Type B pancreatic cell (in vitro differentiated cells): ENCODE data around the gene DUSP9. TPM values are rescaled to one million over a fixed set of nuclear protein-coding genes. Genes with fewer than 3 reads are reported as not detected.

Source experiments
- DNase-seq: peaks from one replicate; pipeline ENCODE4 v3.0.0; 2021; ENCODE audit warnings: mixed read lengths; ENCODE audit not compliant: unreplicated experiment; ENCODE audit errors: extremely low spot score
- H3K27ac Mint-ChIP-seq: 2 replicates; pipeline ENCODE4 v1.8.0; 2021; ENCODE audit warnings: mild to moderate bottlenecking, mixed read lengths
- H3K27me3 Mint-ChIP-seq: 2 replicates; pipeline ENCODE4 v1.8.0; 2021; ENCODE audit warnings: mixed read lengths
- H3K36me3 Mint-ChIP-seq: 2 replicates; pipeline ENCODE4 v1.8.0; 2021; ENCODE audit warnings: mixed read lengths
- H3K4me1 Mint-ChIP-seq: one replicate; pipeline ENCODE4 v1.8.0; 2021; ENCODE audit warnings: mixed read lengths; ENCODE audit not compliant: unreplicated experiment
- H3K4me3 Mint-ChIP-seq: 2 replicates; pipeline ENCODE4 v1.8.0; 2021; ENCODE audit warnings: mild to moderate bottlenecking, mixed read lengths
- H3K9me3 Mint-ChIP-seq: 2 replicates; pipeline ENCODE4 v1.8.0; 2021; ENCODE audit warnings: mixed read lengths
- CTCF ChIP-seq: fragments of 200-600 bp; sonication (generic); conservative IDR thresholded peaks from 2 replicates; pipeline ENCODE4 v1.5.0; 2021; ENCODE audit warnings: antibody characterized with exemption, mild to moderate bottlenecking
- total RNA-seq: library from RNA; stranded (reverse); gene quantifications from 2 replicates; pipeline ENCODE4 v1.2.1, GENCODE V29; 2021; ENCODE audit warnings: low replicate concordance

DUSP9 gene
- total RNA-seq, 1 donor from 2014 or later: 9.5 TPM

GRCh38 chrX:153612413-153612812 lies 34.6 kb upstream of the DUSP9 start:
- Mint-ChIP-seq H3K4me3 (no peak overlapping the region), H3K27ac (no peak overlapping the region), H3K4me1 (no peaks in the 10 kb centered on the region), H3K36me3 (no peaks in the 10 kb centered on the region), H3K9me3 (no peaks in the 10 kb centered on the region), H3K27me3 (peaks cover 37% of the 10 kb centered on the region)
- DNase-seq: no peak
- TF ChIP-seq CTCF: no peak

- Mint-ChIP-seq H3K9me3 (no peaks in the 10 kb centered on the region), H3K4me1 (no peaks in the 10 kb centered on the region), H3K36me3 (no peaks in the 10 kb centered on the region), H3K4me3 (no peak overlapping the region), H3K27ac (no peak overlapping the region), H3K27me3 (peaks cover 46% of the 10 kb centered on the region)
- TF ChIP-seq CTCF: no peak
- DNase-seq: no peak
These were observed 32.2 kb upstream of the DUSP9 start for GRCh38 chrX:153614818-153615217.

GRCh38 chrX:153620576-153620975 lies 26.4 kb upstream of the DUSP9 start:
- no peak for DNase-seq
- peaks cover 28% of the 10 kb centered on the region for H3K27me3 Mint-ChIP-seq
- no peaks in the 10 kb centered on the region for H3K9me3 Mint-ChIP-seq
- no peaks in the 10 kb centered on the region for H3K36me3 Mint-ChIP-seq
- H3K27ac Mint-ChIP-seq: no peak overlapping the region
- H3K4me3 Mint-ChIP-seq: no peak overlapping the region
- no peak for TF ChIP-seq CTCF
- H3K4me1 Mint-ChIP-seq: no peaks in the 10 kb centered on the region

GRCh38 chrX:153621949-153622598 lies 24.9 kb upstream of the DUSP9 start:
- H3K36me3 Mint-ChIP-seq: no peaks in the 10 kb centered on the region
- TF ChIP-seq CTCF: no peak
- no peaks in the 10 kb centered on the region for H3K4me1 Mint-ChIP-seq
- peaks cover 18% of the 10 kb centered on the region for H3K27me3 Mint-ChIP-seq
- H3K9me3 Mint-ChIP-seq: no peaks in the 10 kb centered on the region
- DNase-seq: no peak
- H3K4me3 Mint-ChIP-seq: no peak overlapping the region
- no peak overlapping the region for H3K27ac Mint-ChIP-seq

- no peak overlapping the region for H3K4me3 Mint-ChIP-seq
- peaks cover 11% of the 10 kb centered on the region for H3K27me3 Mint-ChIP-seq
- no peaks in the 10 kb centered on the region for H3K9me3 Mint-ChIP-seq
- no peaks in the 10 kb centered on the region for H3K36me3 Mint-ChIP-seq
- H3K27ac Mint-ChIP-seq: no peak overlapping the region
- no peak for DNase-seq
- no peaks in the 10 kb centered on the region for H3K4me1 Mint-ChIP-seq
- no peak for TF ChIP-seq CTCF
These were observed 24.2 kb upstream of the DUSP9 start for GRCh38 chrX:153622661-153623309.
